DMS79 treated with DMSO at 0.1 percent for 48 hours (cell line): ENCODE results near the gene MYO1B.

ENCODE experiments used
- DNase-seq: peaks from one replicate; lab custom pipeline; 2025; lab: John Stamatoyannopoulos, UW

Gene MYO1B

DNA sequence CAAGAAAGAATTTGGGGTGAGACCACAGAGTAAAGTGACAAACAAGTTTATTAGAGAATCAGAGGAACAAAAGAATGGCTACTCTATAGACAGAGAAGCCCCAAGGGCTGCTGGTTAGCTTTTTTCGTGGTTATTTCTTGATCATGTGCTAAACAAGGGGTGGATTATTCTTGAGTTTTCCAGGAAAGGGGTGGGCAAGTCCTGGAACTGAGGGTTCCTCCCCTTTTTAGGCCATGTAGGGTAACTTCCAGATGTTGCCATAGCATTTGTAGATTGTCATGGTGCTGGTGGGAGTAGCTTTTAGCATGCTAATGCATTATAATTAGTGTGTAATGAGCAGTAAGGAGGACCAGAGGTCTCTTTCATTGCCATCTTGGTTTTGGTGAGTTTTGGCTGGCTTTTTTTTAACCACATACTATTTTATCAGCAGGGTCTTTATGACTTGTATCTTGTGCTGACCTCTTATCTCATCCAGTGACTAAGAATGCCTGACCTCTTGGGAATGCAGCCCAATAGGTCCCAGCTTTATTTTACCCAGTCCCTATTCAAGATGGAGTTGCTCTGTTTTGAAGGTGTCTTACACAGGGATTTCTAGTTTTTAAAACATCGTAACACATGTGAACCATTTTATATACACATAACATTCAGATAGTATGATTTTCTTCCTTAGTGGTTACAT is 77.8 kb downstream of the MYO1B start:
- DNase-seq: no peak

DNA sequence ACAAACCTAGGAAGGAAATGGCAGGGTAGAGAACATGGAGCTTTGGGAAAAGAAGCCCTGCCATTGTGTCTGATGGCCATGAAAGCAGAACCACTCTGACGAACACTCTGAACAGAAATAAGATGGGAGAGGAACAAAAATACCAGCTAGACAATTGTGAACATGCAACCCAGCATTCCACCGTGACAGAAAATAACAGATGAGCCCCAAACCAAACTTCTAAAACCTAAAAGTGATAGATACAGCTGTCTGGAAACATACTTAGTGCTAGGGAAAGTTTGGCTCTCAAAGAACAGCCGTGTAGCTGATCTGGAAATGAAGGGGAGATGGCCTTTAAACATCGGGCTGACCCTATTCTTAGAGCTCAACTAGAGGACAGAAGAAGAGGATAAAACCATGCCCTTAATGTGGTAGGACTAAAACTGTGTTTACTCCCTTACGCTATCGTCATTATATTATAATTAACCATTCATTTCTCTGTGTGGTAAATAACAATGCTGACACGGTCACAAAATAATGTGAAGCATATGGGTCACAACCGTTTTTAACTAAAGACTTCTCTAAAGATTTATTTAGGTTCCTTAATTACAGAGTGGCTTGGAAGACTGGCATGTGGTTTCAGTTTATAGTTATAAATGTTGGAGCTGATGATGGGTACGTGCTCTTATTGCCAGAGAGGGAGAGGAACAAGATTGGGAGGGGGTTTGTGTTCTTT is 80.6 kb downstream of the MYO1B start:
- no peak for DNase-seq

DNA sequence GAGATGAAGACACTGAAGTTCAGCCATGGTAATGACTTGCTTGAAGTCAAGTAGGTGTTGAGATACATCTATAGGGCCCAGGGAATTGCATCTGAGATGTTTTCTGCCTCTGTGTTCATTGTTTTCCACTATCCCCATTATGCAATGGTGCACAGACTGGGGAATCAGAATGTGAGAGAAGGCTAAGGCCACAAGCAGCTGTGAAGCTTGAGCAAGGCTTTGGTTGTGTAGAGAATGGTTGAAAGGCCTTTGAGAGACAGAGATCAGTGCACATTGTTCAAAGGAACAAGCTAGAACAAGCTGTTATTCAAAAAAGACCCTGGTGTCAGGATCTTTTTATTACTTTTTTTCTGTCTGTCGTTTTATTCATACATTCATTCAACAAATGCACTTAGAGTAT is 82.3 kb downstream of the MYO1B start:
- no peak for DNase-seq

GRCh38 chr2:191328150-191328809 is 83.1 kb downstream of the MYO1B start:
- DNase-seq: no peak

GRCh38 chr2:191329841-191330240 is 84.6 kb downstream of the MYO1B start:
- no peak for DNase-seq

- DNase-seq: no peak
Observed at GRCh38 chr2:191333911-191334357, 88.7 kb downstream of the MYO1B start.

DNA sequence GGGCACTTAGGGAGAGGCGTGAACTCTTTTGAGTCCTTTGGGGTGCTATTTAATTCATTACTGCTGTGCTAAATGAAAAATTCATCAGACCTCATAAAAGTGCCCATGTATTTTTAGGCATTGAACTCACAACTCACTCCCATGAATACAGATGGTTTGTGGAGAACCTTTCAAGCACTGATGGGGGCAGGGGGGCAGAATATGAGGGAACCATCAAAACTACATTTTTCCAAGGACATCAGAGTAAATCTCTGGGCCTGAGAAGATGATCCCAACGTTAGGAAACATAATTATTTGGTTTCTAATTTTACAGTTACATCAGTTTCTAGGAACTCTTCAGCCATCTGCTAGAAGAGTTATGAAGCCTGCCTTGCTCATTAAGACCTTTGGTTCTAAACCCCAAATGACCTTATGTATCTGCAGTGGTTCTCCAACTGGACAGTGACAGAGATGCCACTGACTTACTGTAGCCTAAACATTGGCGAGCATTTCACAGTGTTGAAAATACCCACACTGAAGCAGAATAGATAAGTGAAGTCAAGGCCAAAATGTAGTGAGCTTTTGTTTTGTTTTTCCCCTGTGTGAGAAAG is 90.8 kb downstream of the MYO1B start:
- no peak for DNase-seq

DNA sequence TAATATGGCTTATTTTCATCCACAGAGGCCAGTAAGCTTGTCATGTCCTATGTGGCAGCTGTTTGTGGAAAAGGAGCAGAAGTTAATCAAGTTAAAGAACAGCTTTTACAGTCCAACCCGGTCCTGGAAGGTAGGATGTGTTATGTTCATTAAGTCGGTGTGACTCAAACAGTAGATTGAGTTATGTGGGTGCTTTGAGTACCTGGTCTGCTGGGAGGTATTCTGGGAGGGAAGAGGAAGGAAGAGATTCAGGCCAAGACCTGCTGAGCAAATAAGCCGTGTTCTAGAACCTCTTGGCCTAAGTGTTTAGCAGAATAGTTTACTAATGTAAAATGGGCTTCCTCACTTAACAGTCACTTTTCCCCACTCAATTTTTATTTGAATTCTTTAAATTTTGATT is 96.2 kb downstream of the MYO1B start:
- no peak for DNase-seq

DNA sequence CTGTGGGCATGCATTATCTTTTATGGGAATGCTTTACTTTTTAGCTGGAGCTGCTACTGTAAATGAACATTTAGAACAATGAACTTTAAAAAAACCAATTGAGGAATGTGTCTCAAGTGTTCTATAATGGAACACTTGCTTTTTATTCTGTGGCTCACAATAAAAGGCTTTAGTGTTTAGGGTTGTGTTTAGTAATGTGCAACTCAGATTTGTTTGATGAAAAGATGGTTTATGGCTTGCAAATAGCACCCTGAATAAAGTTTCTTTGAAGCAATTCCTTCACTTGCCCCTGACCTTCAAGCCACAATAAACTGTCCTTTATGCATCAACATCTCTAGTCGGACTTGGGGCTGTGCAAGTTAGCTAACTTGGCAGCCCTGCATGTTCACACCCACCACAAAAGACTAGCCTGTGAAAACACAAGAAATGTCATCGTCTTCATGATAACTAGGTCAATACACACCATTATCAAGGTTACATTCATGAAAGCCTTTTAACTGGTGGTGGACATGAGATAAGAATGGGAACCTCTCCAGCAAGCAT is 98.7 kb downstream of the MYO1B start:
- no peak for DNase-seq

DNA sequence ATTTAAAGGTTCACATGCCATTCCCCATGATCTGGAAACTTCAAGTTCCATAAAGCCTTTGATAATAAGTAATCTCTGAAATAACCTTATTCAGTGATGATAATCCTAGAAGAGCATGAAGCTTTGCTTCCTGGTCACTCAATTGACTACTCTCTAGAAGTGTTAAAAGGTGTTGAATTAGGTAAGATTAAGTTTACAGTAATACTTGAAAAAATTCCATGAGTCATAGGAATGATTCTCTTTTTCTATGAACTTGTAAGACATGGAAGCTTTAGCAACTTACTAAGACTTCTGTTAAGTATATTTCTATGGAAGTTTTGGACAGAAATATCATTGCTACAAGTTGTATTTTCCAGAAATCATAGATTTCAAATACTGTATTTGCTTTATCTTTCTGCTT is 100.6 kb downstream of the MYO1B start:
- no peak for DNase-seq

GRCh38 chr2:191347154-191347553 is 102.0 kb downstream of the MYO1B start:
- DNase-seq: no peak

DNA sequence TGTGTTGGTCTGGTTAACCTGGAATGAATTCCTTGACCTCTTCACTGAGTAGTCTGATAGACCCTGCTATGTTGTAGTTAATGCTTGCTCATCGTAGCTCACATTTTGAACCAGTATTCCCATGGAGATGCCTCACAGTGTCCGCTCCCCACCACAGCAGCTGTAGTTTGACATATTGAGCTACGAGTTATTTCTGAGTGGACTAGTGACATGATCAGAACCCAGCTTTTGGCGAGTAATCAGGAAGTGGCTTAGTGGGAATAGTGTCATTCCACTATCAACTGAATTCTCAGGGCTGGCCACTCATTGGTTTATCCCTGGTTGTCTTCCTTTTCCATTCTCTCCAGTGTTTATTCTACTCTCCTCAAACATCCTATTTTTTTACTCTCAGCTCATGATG is 102.7 kb downstream of the MYO1B start:
- DNase-seq: no peak

DNA sequence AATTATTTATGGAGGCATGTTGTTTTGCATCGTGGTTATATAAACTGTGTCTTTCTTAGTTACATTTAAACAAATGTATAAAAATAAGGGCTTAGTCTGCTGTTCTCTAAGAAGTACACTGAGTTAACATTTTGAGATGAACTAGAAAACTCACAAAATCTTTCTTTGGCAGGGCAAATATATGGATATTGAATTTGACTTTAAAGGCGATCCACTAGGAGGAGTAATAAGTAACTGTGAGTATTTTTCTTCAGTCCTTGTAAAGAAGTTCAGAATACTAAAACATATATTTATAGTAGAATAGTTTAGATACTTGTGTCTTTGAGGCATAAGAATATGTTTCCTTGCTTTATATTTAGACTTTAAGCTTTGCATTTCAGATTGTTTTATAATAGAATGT is 104.8 kb downstream of the MYO1B start:
- no peak for DNase-seq

GRCh38 chr2:191350826-191351225 is 105.6 kb downstream of the MYO1B start:
- DNase-seq: no peak

- DNase-seq: no peak
Observed at GRCh38 chr2:191351298-191351697, 106.1 kb downstream of the MYO1B start.

- DNase-seq: no peak
Observed at GRCh38 chr2:191351921-191352320, 106.7 kb downstream of the MYO1B start.

DNA sequence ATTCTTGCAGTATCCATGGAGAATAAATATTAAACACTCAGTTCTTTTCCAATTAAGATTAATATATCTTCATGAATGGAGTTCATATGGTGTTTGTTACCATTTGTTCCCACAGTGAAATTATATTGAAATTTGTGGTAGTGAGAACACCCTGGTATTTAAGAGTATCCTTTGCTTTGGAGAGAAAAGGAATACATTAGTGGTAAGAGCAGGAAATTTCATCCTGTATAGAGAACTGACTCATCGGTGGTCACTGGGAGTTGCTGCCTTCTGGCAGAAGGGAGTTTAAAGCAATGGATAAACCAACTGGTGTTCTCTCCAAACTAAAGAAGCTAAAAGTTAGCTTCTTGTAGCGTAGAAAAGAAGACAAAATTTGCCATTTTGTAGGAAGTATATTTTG is 107.3 kb downstream of the MYO1B start:
- no peak for DNase-seq

- no peak for DNase-seq
Observed at GRCh38 chr2:191355170-191355758, 110.1 kb downstream of the MYO1B start.

GRCh38 chr2:191357678-191358077 is 112.5 kb downstream of the MYO1B start:
- no peak for DNase-seq

DNA sequence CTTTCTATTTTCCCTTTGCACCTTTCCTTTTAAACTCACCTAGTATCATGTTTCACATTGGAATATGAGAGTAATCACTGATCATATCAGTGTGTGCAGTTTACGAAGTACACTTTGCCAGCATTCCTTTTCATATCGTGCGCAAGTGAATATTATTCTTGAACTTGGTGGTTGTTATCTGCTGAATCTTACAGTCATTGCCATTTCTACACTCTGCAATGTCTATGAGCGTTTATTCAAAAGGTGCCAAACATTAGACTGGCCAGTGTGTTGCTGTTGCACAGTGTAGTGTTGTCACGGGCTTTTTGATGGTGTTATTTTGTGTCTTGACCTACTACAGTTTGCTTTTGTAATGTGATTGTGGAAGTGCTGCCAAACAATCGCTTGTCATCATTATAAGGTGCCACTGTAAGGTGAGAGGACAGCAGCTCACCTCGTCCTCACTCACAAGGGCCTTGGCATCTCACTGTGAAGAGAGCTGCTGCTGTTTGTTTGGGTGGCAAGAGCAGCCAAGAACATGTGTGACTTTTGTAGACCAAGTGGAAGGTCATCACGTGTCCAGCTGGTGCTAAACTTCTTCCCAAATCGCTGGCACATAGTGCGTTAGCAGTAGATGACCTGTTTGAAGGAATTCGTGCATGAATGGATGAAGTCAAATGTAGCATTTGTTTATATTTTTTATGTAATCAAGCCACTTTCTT is 113.3 kb downstream of the MYO1B start:
- no peak for DNase-seq

GRCh38 chr2:191359133-191359532 is 113.9 kb downstream of the MYO1B start:
- DNase-seq: no peak

GRCh38 chr2:191360918-191361317 is 115.7 kb downstream of the MYO1B start:
- no peak for DNase-seq
